GM12892 (cell line): ENCODE data around the gene TMPRSS13.

Experiments used
- DNase-seq: peaks from one replicate; pipeline ENCODE4 v3.0.0; 2011; ENCODE audit not compliant: insufficient read length
- FAIRE-seq: peaks from 2 replicates; lab custom pipeline; 2011; peaks lifted over from hg19 to GRCh38; lab: Jason Lieb, UNC
- POLR2A ChIP-seq: IDR thresholded peaks from 2 replicates; pipeline ENCODE4 v1.6.1; 2011; ENCODE audit warnings: low read depth, low read length, control low read depth
- POLR2AphosphoS5 ChIP-seq: IDR thresholded peaks from 2 replicates; pipeline ENCODE4 v1.6.1; 2011; ENCODE audit warnings: low read depth, low read length, control low read depth
- TAF1 ChIP-seq: IDR thresholded peaks from 2 replicates; pipeline ENCODE4 v1.6.1; 2011; ENCODE audit warnings: low read depth, mild to moderate bottlenecking, control low read depth, low read length, borderline replicate concordance

TMPRSS13 gene

GRCh38 chr11:117906126-117906525 is 23.1 kb downstream of the TMPRSS13 start:
- no peak for FAIRE-seq
- TF ChIP-seq TAF1 (no peak), POLR2A (no peak)
- no peak for DNase-seq

GRCh38 chr11:117905524-117905923 is 23.7 kb downstream of the TMPRSS13 start:
- no peak for FAIRE-seq
- no peak for TF ChIP-seq POLR2AphosphoS5
- TF ChIP-seq TAF1, result no peak
- no peak for TF ChIP-seq POLR2A
- DNase-seq, result no peak

- DNase-seq (no peak), FAIRE-seq (no peak)
- TF ChIP-seq TAF1, result no peak
- TF ChIP-seq POLR2A, result no peak
- TF ChIP-seq POLR2AphosphoS5, result no peak
Observed at GRCh38 chr11:117903505-117904382, 25.5 kb downstream of the TMPRSS13 start.

- no peak for TF ChIP-seq POLR2A
- no peak for TF ChIP-seq TAF1
- TF ChIP-seq POLR2AphosphoS5, result no peak
- FAIRE-seq (no peak), DNase-seq (no peak)
Observed at GRCh38 chr11:117902001-117902845, 27.0 kb downstream of the TMPRSS13 start.

GRCh38 chr11:117901601-117902000 is 27.6 kb downstream of the TMPRSS13 start:
- no peak for FAIRE-seq
- no peak for DNase-seq
- TF ChIP-seq POLR2AphosphoS5, result no peak
- no peak for TF ChIP-seq TAF1
- no peak for TF ChIP-seq POLR2A

GRCh38 chr11:117900720-117901440 is 28.3 kb downstream of the TMPRSS13 start:
- FAIRE-seq (no peak), DNase-seq (no peak)
- TF ChIP-seq TAF1 (no peak), POLR2A (no peak), POLR2AphosphoS5 (no peak)

GRCh38 chr11:117900121-117900648 is 29.0 kb downstream of the TMPRSS13 start:
- DNase-seq (no peak), FAIRE-seq (peak; percentile 63)
- TF ChIP-seq POLR2AphosphoS5 (no peak), TAF1 (no peak), POLR2A (no peak)

GRCh38 chr11:117898059-117898458 is 31.1 kb downstream of the TMPRSS13 start:
- no peak for FAIRE-seq
- no peak for DNase-seq
- no peak for TF ChIP-seq POLR2AphosphoS5
- no peak for TF ChIP-seq POLR2A
- TF ChIP-seq TAF1, result no peak

- no peak for FAIRE-seq
- no peak for DNase-seq
- TF ChIP-seq POLR2AphosphoS5 (no peak), POLR2A (no peak), TAF1 (no peak)
Observed at GRCh38 chr11:117892651-117893050, 36.6 kb downstream of the TMPRSS13 start.

- no peak for DNase-seq
- TF ChIP-seq TAF1, result no peak
- no peak for TF ChIP-seq POLR2A
- no peak for TF ChIP-seq POLR2AphosphoS5
- FAIRE-seq, result no peak
Observed at GRCh38 chr11:117891362-117891761, 37.8 kb downstream of the TMPRSS13 start.
